MM.1S (cell line): Measurements from ENCODE around the gene CHRM4.

Experiments
- EZH2 ChIP-seq: fragments of 300-600 bp; sonication (generic); optimal IDR thresholded peaks from 2 replicates; pipeline ENCODE3; 2017; ENCODE audit warnings: low read depth, mild to moderate bottlenecking, antibody characterized with exemption, low read length, mixed read lengths
- EZH2phosphoT487 ChIP-seq: fragments of 300-600 bp; sonication (generic); IDR thresholded peaks from 2 replicates; pipeline ENCODE4 v1.6.1; 2018; ENCODE audit warnings: antibody characterized with exemption, low read length
- TF ChIP-seq, protein P1 (sequence below): fragments of 300-600 bp; sonication (generic); IDR thresholded peaks from 2 replicates; pipeline ENCODE4 v1.5.1; 2016; ENCODE audit warnings: antibody characterized with exemption, low read length, mixed read lengths

DNA sequence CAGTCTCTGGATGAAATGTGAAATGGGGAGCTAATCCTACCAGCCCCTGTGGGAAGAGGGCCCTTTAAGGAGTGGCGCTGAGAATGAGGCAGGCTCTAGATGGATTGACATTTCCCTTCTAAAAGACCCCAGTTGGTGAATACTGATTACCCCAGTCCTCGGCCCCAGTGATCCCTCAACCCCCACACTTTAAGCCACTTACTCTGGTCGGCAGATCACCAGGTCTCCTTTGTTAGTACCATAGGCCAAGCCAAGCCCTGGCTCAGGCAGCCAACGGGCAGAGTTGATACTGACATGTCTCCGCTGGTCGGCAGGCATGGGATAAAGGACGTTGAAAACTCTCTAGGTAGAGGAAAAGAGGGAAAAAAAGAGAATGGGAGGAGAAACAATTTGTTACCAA, 26.1 kb upstream of the CHRM4 start:
- TF ChIP-seq, protein P1, sequence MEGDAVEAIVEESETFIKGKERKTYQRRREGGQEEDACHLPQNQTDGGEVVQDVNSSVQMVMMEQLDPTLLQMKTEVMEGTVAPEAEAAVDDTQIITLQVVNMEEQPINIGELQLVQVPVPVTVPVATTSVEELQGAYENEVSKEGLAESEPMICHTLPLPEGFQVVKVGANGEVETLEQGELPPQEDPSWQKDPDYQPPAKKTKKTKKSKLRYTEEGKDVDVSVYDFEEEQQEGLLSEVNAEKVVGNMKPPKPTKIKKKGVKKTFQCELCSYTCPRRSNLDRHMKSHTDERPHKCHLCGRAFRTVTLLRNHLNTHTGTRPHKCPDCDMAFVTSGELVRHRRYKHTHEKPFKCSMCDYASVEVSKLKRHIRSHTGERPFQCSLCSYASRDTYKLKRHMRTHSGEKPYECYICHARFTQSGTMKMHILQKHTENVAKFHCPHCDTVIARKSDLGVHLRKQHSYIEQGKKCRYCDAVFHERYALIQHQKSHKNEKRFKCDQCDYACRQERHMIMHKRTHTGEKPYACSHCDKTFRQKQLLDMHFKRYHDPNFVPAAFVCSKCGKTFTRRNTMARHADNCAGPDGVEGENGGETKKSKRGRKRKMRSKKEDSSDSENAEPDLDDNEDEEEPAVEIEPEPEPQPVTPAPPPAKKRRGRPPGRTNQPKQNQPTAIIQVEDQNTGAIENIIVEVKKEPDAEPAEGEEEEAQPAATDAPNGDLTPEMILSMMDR, result no peak
- no peak for TF ChIP-seq EZH2
- TF ChIP-seq EZH2phosphoT487, result no peak
